ENCODE data around the gene FRMPD2. TPM values are rescaled to one million over a fixed set of nuclear protein-coding genes. Genes with fewer than 3 reads are reported as not detected.
"Not testable (repeated sequence)": the region's sequence is repeated elsewhere in the genome, so short reads cannot be mapped to it uniquely, and the experiment has no call there.

FRMPD2 gene
- total RNA-seq, 1 donor from 2014 or later: not detected

GRCh38 chr10:48231699-48232315, 42.7 kb downstream of the FRMPD2 start:
- no peak for DNase-seq

DNA sequence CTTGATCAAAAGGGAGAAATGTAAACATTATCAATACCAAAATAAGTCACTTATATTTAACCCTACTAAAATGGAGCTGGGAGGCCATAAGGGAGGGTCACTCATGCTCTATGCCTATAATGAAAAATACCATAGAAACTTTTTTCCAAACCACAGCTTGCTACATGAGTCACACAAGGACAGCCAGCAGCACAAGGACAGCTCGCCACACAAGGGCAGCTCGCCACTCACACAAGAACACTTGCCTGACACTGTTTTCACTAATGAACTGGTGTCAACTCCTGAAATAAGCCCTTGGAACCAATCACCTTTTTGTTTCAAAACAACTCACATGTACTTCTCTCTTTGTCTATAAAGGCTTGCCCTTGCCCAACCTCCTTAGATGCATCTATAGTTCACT, 43.3 kb downstream of the FRMPD2 start:
- no peak for DNase-seq

DNA sequence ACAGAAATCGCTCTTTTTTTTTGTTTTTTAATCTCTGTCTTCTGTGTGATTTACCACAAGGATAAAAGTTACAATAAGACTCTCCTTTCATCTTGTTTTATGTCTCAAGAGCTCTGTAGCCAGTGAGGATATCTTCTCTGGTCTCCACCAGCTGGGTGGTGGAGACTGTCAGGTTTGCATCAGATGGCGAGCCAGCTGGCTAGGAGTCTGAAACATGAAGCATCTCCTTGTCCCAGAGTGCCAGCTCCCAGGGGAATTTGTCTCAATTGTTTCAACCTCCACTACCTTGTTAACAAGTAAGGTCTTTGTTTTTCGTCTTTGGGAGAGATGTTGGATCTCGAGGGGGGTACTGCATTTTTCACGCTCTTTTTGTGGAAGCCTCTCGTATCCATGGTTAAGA, 47.3 kb downstream of the FRMPD2 start:
- DNase-seq: no peak

GRCh38 chr10:48224979-48225560, 49.4 kb downstream of the FRMPD2 start:
- DNase-seq: no peak

GRCh38 chr10:48224296-48224695, 50.2 kb downstream of the FRMPD2 start:
- no peak for DNase-seq

DNA sequence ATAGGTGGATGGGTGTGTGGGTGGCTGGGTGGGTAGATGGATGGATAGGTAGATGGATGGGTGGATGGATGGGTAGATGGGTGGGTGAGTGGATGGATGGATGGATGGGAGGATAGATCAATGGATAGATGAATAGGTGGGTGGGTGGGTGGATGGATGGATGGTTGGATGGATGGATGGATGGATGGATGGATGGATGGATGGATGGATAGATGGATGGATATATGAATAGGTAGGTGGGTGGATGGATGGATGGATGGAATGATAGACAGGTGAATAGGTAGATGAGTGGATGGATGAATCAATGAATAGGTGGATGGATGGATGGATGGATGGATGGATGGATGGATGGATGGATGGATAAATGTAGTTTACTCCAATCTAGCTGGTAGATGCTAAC, 52.7 kb downstream of the FRMPD2 start:
- no peak for DNase-seq

- DNase-seq: not testable (repeated sequence)
These were observed 53.5 kb downstream of the FRMPD2 start for GRCh38 chr10:48221031-48221430.

DNA sequence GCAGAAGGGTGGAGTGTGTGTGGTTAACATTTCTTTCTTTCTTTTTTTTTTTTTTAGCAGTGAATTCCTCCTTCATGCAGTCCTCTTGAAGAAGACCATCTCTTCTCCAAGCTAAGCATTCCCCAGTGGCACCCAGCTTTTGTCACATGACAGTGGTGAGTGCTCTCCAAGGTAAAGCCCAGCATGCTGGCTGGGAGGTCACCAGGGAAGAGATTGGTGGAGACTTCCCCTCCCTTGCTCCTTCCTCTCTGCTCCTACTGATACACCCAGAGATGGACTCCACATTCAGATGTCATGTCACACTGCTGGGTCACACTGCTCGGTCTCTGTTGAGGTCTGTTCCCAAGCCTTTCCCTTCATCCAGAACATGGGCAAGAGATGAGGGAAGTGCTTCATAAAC, 55.3 kb downstream of the FRMPD2 start:
- DNase-seq: no peak

DNA sequence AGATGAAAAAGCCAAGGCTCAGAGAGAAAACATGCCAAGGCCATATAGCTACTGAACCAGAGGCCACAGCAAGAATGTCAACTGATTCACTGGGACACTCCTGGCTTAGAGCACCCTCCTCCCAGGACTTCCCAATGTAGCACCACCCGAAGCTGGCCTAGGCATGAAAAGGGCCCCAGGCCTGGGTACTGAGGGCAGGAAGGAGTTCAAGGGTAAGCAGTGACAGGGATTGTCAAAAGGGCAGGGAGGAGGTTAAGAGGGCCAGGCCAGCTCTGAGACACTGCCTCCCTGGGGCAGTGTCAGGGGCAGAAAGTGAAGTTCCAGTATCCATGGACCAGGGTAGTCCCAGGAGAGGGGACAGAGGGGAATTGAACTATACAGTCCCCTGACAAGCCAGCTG, 57.8 kb downstream of the FRMPD2 start:
- no peak for DNase-seq

GRCh38 chr10:48216204-48216505, 58.3 kb downstream of the FRMPD2 start:
- DNase-seq: no peak

- DNase-seq: no peak
These were observed 58.9 kb downstream of the FRMPD2 start for GRCh38 chr10:48215486-48216203.

GRCh38 chr10:48214716-48215485, 59.6 kb downstream of the FRMPD2 start:
- no peak for DNase-seq

GRCh38 chr10:48213047-48213446, 61.4 kb downstream of the FRMPD2 start:
- DNase-seq: no peak

- DNase-seq: no peak
These were observed 62.7 kb downstream of the FRMPD2 start for GRCh38 chr10:48211777-48212176.

DNA sequence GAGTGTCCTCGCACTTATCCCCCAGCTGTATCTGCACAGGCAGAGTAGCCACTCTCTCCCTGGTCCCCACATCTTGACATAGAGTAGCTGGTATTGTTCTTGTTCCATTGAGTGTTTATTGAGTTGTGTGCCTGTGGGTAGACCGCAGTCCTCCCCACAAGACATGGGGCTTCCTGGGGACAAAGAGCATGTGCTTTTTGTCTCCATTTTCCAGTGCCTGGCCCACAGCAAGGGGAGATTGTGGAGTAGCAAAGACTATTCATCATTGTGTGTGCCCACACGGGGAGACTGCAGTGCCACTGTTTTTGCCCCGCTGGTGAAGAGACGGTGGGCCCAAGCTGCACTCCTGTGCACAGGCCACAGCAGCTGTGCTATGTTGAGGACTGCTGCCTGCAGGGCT, 63.5 kb downstream of the FRMPD2 start:
- no peak for DNase-seq

DNA sequence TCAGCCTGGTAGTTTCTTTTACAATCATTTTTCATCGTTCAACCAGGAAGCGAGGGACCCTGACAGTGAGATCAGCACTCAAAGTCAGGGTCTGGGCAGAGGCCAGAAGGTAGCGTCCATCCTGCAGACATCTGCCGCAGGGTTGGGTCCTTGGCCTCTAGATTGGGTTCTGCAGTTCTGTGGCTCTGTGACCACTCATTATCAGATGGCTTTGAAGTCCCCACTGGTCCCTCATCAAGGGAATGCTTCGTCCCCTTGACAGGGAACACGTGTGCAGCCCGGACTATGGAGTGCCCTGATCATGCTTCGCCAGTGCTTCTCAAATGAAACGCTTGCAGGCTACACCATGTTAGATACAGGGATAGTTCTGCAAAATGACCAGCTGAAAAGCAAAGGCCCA, 64.1 kb downstream of the FRMPD2 start:
- no peak for DNase-seq

- no peak for DNase-seq
These were observed 65.3 kb downstream of the FRMPD2 start for GRCh38 chr10:48209241-48209640.

DNA sequence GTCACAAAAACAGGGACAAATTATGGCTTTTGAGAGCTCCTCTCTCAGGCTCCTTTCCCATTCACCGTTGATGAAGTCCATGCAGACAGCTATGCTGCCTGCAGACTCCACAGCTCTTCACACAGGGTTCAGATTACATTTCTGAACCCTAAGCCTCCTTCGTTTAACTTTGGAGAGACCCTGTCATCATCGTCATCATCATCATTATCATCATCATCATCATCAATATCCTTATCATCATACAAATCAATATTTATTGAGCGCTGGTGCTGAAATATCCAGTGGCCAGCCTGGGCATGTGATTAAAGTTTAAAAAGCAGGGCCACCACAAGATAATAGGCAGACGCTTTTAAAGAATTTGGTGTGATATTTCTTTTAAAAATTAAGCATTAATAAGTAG, 66.6 kb downstream of the FRMPD2 start:
- DNase-seq: no peak

GRCh38 chr10:48206482-48207250, 67.8 kb downstream of the FRMPD2 start:
- DNase-seq: no peak

DNA sequence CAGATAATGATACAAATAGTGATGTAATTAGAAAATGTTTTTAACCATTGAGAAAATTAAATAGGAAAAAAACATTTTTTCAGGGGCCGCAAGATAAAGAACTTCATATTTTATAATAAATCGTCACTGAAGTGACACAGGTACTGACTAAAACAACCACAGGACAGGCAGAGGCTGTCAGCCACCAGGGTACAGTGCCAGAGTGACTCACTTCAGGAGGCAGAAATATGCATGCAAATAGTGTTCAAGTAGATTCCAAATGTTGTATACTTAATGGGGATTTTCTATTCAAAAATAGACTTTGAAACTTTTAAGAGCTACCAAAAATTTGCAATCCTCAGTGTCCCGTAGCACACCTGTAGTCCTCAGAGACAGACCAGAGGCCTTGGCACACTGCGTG, 68.6 kb downstream of the FRMPD2 start:
- no peak for DNase-seq

DNA sequence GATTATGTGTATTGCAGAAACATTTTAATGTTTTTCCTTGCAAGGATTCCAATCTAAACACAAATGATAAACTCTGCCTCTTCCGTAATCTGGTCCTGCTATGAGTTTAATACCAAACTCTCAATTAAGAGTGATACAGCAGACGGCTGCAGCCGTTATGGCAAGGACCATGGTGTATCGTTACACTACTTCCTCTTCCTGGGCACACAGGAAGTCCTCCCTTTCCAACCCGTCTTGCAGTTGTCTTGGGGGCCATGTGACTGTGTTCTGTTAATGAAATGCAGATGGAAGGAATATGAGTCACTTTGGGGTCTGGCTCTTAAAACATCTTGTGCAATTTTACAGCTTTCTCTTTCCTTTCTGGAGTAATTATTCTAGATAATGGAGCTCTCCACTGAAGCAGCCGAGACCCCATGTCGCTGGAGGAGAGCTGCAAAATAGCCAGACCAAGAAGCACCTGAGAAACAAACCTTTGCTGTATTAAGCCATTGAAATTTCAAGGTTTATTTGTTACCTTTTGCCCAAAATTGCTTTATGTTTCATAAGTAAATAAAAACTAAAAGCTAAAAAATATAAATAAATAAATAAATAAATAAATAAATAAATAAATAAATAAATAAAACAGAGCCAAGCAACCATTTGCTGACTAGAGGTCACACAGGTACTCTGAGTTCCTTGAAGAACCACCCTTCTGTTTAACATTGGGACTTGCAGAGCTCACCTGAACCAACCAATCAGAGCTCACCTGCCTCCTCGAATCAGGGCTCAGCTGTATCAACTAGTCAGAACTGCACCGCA, 74.7 kb downstream of the FRMPD2 start:
- DNase-seq: no peak

Measured in skin of body (tissue), 2 donors.